Measurements from ENCODE around the gene NBEAL2. TPM values are rescaled to one million over a fixed set of nuclear protein-coding genes. Genes with fewer than 3 reads are reported as not detected.
A peak's percentile ranks its signal among the peaks of the same experiment; 100 is the strongest.
"Not testable (repeated sequence)": the region's sequence is repeated elsewhere in the genome, so short reads cannot be mapped to it uniquely, and the experiment has no call there.

The NBEAL2 gene
- polyA plus RNA-seq, 3 donors, result 41.2 to 58.2 (median 56.5) TPM

DNA sequence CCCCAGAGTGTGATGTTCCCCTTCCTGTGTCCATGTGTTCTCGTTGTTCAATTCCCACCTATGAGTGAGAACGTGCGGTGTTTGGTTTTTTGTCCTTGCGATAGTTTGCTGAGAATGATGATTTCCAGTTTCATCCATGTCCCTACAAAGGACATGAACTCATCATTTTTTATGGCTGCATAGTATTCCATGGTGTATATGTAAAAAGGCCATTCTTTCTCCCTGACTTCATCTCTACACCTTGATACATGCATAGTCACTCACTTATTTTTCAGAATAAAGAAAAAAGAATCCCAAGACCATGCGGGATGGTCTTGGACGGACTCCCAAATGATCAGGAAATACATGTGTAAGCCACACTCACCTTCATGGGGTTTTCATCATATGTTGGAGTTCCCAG lies 57.8 kb downstream of the NBEAL2 start:
- not testable (repeated sequence) for DNase-seq

DNA sequence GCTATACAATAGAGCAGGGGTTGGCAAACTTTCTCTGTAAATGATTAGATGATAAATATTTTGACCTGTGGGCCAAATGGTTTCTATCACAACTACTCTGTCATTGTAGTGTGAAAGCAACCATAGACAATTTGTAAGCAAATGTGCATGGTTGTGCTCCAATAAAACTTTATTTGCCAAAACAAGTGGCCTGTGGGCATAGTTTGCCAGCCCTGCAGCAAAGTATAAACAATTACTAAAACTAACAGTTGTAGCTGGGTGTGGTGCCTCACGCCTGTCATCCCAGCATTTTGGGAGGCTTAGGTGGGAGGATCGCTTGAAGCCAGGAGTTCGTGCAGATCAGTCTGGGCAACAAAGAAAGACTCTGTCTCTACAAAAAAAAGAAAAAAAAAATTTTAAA lies 61.6 kb downstream of the NBEAL2 start:
- DNase-seq, result no peak

DNA sequence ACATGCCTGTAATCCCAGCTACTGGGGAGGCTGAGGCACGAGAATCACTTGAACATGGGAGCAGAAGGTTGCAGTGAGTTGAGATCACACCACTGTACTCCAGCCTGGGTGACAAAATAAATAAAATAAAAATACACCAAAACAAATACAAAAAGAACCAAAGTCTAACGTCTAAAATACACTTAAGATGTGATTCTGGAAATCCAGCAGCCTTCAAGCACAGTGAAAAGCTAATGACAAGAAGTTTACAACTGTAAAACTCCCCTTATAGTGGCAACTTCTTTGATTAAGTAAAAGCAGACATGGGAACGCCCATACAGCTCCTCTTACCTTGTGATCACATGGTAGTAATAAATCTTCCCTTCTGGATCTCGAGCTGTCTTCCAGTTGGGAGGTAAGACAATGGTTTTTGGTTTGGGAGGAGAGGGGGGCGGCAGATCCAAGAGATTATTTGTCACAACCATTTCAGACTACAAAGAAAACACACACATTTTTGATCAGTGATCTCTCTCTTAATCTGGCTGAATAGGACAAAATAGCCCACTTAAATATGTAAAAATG lies 62.8 kb downstream of the NBEAL2 start:
- DNase-seq, result peak; percentile 22

DNA sequence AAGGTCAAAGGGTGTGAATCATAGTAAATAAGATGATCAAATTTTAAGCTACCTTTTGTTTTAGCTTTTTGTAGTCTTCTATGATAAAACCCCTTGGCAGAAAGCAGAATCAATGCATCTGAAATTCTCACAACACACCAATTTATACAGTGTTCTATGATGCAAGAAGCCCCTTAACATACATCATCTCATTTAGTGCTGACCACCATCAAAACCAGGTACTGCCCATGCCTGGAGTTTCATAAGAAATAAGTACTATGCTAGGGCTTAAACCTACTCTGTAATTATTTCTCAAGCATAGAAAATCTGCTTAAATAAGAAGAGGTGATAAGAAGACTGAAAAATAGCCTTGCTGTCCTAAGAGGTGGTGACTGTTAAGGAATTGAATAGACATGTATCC lies 67.6 kb downstream of the NBEAL2 start:
- DNase-seq, result no peak

DNA sequence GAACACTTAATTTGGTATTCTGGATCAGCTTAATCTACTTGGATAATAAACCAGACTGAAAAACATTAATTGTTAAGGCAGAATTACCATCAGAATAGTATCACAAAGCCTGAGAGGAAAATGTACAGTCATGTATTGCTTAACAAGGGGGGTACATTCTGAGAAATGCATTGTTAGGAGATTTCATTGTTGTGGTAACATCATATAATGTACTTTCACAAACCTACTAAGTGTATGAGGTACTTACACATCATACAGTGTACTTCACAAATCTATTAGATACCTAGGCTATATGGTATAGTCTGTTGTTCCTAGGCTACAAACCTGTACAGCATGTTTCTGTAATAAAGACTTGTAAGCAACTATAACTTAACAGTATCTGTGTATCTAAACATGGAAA lies 68.2 kb downstream of the NBEAL2 start:
- DNase-seq, result no peak

DNA sequence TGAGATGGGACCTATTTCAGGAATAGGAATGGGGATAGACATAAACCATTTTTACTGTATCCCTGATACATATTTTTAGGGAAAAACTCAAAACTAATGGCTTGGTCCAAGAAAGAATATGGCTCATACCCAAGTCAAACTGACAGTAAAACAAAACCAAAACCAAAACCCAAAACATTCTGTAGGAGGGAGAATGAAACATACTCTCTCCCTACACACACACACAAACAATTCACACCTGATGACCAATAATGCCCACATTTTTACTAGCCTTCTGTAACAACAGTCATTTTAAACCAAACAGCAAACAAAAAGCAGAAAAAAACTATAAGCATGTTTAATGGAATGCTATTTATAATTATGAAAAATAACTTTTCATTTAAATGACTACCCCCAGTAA lies 74.9 kb downstream of the NBEAL2 start:
- no peak for DNase-seq

DNA sequence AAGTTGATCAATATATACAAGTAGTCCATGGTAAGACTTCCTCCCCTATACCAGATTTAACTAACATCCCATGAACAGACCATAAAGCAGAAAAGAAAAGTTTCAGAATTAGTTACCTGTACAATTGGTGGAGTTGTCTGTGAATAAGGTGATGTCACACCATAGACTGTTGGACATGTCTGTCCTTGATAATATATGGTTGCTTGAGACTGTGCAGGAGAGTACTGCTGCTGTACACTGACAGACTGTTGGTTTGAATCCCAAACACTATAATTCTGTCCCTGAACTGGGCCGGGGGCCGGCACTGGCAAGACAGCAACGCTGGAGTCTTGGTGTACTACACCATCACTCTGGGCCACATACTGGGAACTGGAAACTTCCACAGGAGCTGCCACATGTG lies 77.2 kb downstream of the NBEAL2 start:
- DNase-seq, result no peak

DNA sequence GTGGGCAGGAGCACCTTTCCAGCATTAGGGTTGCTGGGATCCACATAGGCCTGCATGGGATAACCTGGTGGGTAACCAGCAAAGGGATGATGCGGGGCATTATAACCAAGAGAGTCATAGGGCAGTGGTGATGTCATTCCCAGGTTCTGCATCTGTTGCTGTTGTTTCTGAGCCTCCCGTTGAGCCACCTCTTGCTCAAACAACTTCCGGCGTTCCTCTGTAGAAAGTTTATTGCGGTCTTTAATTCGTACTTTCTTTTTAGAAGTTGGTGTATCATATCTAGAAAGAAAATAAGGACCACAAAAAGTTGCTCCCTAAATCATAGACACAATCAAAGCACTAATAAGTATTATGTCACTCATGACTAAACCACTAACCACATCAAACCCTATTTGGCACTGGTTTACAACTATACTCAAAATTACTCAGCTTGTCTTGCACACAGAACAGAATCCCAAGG lies 77.8 kb downstream of the NBEAL2 start:
- DNase-seq, result no peak

Other genes starting within 250 kb of the NBEAL2 start
- gene MYL3, start 116.2 kb upstream of the NBEAL2 start, polyA plus RNA-seq (ENCODE audit: insufficient read length in 3 of 3), result 10 to 100 TPM; 25.0 to 28.2 (median 25.4) TPM
- 100 to 1,000 TPM; 247 to 269 (median 251) TPM for gene PTH1R, start 101.9 kb upstream of the NBEAL2 start, polyA plus RNA-seq (ENCODE audit: insufficient read length in 3 of 3)
- 10 to 100 TPM; 54.2 to 58.1 (median 56.0) TPM for gene CCDC12, start 2.9 kb upstream of the NBEAL2 start, polyA plus RNA-seq (ENCODE audit: insufficient read length in 3 of 3)
- 10 to 100 TPM; 60.9 to 73.5 (median 63.5) TPM for gene SETD2, start 184.4 kb downstream of the NBEAL2 start, polyA plus RNA-seq (ENCODE audit: insufficient read length in 3 of 3)